Cardiac muscle cell (in vitro differentiated cells and primary cell): Measurements from ENCODE around the gene PSMD11. TPM values are rescaled to one million over a fixed set of nuclear protein-coding genes. Genes with fewer than 3 reads are reported as not detected.
A peak's percentile ranks its signal among the peaks of the same experiment; 100 is the strongest.

Source experiments
- DNase-seq, 2 donors: peaks; one replicate each; pipeline versions ENCODE4 v3.0.0 to v3.0.0-alpha.2; 2010 to 2017; ENCODE audit warnings: low read depth in 1 of 2, low spot score in 1 of 2
- H3K27ac ChIP-seq: fragments of 200-600 bp; sonication (generic); 2 replicates; pipeline ENCODE4 v1.5.1; 2016
- H3K27me3 ChIP-seq: fragments of 200-600 bp; sonication (generic); 2 replicates; pipeline ENCODE4 v1.6.0; 2016; ENCODE audit warnings: control low read depth
- H3K36me3 ChIP-seq: fragments of 200-600 bp; sonication (generic); 2 replicates; pipeline ENCODE4 v1.5.1; 2016; ENCODE audit warnings: control low read depth
- H3K4me1 ChIP-seq: fragments of 200-600 bp; sonication (generic); 2 replicates; pipeline ENCODE4 v1.8.1; 2017; ENCODE audit warnings: low read depth, mild to moderate bottlenecking, mixed run types
- H3K4me3 ChIP-seq: fragments of 200-600 bp; sonication (generic); 2 replicates; pipeline ENCODE4 v1.5.1; 2016; ENCODE audit warnings: mild to moderate bottlenecking
- H3K9me3 ChIP-seq: fragments of 200-600 bp; sonication (generic); 2 replicates; pipeline ENCODE4 v1.5.1; 2017; ENCODE audit warnings: low read depth, mild to moderate bottlenecking, control low read depth
- polyA plus RNA-seq: library from polyadenylated mRNA; unstranded; fragments of >200 nt; fragmentation: Nextera tagmentation; extraction: Ambion mirVana; gene quantifications from 2 replicates; pipeline ENCODE4 v1.2.1, GENCODE V29; 2016
- total RNA-seq: library from RNA; depleted of rRNA; stranded (reverse); fragments of >200 nt; gene quantifications from 2 replicates; pipeline ENCODE4 v1.2.3, GENCODE V29; 2016
- TF ChIP-seq, protein P1 (sequence below): IDR thresholded peaks from 2 replicates; pipeline ENCODE4 v1.5.1; 2012; ENCODE audit warnings: low read depth, mild to moderate bottlenecking, low read length

PSMD11 gene
- total and polyA plus RNA-seq, 2 experiments from 2014 or later = 28.7 to 143 TPM

DNA sequence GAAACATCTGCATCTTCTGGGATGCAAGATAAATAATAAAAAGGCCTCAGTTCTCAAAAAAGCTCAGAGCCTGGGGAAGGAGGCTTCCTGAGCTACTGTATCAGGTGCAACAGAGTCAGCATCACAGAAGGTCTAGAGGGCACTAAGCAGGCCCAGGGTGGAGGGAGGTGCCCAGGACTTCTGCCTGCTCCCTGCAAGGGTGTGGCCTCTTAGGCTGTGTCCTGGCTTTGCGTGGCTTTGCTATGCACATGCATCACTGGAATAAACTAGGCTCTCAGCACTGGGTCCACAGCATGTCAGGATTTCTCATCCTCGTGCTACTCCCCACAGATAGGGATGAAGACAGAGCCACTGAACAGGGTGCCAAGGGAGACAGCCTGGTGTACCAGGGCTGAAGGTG, 68.0 kb downstream of the PSMD11 start:
- Histone ChIP-seq H3K27me3 (no peaks in the 10 kb centered on the region), H3K4me3 (no peak overlapping the region), H3K36me3 (no peaks in the 10 kb centered on the region), H3K27ac (no peak overlapping the region), H3K4me1 (peaks cover 20% of the 10 kb centered on the region), H3K9me3 (no peaks in the 10 kb centered on the region)
- TF ChIP-seq, protein P1, sequence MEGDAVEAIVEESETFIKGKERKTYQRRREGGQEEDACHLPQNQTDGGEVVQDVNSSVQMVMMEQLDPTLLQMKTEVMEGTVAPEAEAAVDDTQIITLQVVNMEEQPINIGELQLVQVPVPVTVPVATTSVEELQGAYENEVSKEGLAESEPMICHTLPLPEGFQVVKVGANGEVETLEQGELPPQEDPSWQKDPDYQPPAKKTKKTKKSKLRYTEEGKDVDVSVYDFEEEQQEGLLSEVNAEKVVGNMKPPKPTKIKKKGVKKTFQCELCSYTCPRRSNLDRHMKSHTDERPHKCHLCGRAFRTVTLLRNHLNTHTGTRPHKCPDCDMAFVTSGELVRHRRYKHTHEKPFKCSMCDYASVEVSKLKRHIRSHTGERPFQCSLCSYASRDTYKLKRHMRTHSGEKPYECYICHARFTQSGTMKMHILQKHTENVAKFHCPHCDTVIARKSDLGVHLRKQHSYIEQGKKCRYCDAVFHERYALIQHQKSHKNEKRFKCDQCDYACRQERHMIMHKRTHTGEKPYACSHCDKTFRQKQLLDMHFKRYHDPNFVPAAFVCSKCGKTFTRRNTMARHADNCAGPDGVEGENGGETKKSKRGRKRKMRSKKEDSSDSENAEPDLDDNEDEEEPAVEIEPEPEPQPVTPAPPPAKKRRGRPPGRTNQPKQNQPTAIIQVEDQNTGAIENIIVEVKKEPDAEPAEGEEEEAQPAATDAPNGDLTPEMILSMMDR = no peak
- no peak for DNase-seq

DNA sequence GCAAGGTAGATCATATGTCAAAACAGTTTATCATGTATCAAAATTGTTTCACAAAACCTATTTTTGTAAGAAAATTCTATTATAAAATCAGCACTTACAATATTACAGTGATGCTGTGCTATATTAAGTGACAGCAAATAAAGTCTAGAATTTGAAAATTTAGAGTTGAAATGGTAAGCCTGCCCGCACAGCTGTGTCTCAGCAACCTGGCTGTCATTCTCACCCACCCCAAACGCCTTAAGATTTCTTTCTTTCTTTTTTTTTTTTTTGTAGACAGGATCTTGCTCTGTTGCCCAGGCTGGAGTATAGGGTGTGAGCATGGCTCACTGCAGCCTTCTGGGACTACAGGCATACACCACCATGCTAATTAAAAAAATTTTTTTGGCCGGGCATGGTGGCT, 69.3 kb downstream of the PSMD11 start:
- no peaks in the 10 kb centered on the region for H3K27me3 ChIP-seq
- H3K36me3 ChIP-seq = no peaks in the 10 kb centered on the region
- no peak overlapping the region for H3K27ac ChIP-seq
- TF ChIP-seq, protein P1 = no peak
- no peak for DNase-seq
- H3K4me3 ChIP-seq = no peak overlapping the region
- H3K4me1 ChIP-seq = peaks cover 20% of the 10 kb centered on the region
- no peaks in the 10 kb centered on the region for H3K9me3 ChIP-seq

DNA sequence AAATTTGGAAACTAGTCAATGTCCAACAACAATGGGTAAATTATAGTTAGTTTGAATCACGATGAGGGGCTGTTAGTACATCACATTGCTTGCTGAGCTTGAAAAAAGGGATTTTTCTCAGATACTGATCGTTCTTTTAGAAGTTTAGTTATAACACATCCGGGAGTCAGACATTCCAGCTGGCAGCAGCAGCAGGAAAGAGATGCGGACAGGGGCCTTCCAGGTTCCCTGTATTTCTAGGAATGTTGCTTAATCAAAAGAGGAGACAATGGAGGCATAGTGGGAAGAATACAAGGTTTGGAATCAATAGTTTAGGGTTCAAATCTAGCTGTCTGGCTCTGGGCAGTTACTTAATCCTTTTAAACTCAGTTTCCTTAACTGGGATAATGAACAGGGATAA, 70.3 kb downstream of the PSMD11 start:
- DNase-seq = no peak
- TF ChIP-seq, protein P1 = no peak
- Histone ChIP-seq H3K4me3 (no peak overlapping the region), H3K27me3 (no peaks in the 10 kb centered on the region), H3K36me3 (no peaks in the 10 kb centered on the region), H3K9me3 (no peaks in the 10 kb centered on the region), H3K4me1 (peaks cover 26% of the 10 kb centered on the region), H3K27ac (no peak overlapping the region)

DNA sequence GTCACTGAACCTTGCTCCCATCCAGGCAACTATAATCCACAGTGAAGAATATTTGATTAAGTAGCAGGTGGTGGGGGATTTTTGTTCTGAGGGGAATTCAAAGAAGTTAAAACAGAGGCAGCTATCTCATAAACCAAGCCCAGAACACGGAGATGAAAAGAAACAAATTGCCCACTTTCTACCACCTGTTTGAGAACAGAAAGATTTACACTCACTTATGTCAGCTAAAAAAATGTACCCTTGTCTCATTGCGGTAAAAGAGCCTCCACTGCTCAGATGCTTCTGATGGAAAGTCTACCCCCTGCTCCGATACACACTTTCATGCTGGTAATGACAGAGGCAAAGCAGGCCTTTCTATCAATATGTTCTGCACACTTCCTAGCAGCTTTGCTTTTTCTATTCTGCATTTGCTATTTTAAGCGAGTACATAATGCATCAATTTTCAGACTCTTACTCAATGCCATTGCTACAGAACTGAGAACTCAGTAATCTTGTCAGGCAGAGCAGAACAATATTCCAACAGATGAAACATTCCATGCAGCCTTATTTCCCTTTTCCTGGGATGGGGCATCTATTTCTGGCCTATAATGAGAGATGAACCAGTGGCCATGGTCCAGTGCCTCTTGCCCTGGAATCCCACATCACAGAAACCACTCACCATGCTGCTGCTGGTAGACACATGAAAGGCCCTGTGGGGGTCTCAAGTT, 71.5 kb downstream of the PSMD11 start:
- H3K4me3 ChIP-seq = no peak overlapping the region
- TF ChIP-seq, protein P1 = no peak
- H3K36me3 ChIP-seq = no peaks in the 10 kb centered on the region
- H3K9me3 ChIP-seq = no peaks in the 10 kb centered on the region
- DNase-seq = no peak
- H3K27me3 ChIP-seq = no peaks in the 10 kb centered on the region
- H3K27ac ChIP-seq = peak overlapping the region; percentile 21
- H3K4me1 ChIP-seq = peaks cover 38% of the 10 kb centered on the region

DNA sequence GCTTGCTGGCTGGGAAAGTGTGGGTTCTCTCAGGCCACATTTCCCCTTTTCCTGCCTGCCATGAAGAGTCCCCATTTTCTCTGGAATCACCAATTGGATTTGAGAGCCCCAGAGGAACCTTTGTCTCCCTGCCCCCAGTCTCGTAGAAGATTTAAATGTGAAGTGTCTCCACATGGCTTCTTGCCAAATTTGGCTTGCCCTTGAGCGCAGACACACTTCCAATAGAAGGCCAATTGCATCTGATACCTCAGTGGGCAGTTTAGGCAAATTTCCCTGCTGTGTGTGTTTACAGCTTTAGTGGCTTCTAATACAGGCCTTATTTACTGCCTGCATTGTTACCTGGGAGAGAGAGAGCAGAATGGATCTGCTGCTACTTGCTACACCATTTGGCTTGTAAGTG, 72.1 kb downstream of the PSMD11 start:
- Histone ChIP-seq H3K27ac (peak overlapping the region; percentile 21), H3K4me3 (no peak overlapping the region), H3K27me3 (no peaks in the 10 kb centered on the region), H3K4me1 (peaks cover 38% of the 10 kb centered on the region), H3K36me3 (no peaks in the 10 kb centered on the region), H3K9me3 (no peaks in the 10 kb centered on the region)
- DNase-seq = peak in 1 of 2 donors; percentile 74
- TF ChIP-seq, protein P1 = no peak
